ENCODE results near the gene PRICKLE2.

DNA sequence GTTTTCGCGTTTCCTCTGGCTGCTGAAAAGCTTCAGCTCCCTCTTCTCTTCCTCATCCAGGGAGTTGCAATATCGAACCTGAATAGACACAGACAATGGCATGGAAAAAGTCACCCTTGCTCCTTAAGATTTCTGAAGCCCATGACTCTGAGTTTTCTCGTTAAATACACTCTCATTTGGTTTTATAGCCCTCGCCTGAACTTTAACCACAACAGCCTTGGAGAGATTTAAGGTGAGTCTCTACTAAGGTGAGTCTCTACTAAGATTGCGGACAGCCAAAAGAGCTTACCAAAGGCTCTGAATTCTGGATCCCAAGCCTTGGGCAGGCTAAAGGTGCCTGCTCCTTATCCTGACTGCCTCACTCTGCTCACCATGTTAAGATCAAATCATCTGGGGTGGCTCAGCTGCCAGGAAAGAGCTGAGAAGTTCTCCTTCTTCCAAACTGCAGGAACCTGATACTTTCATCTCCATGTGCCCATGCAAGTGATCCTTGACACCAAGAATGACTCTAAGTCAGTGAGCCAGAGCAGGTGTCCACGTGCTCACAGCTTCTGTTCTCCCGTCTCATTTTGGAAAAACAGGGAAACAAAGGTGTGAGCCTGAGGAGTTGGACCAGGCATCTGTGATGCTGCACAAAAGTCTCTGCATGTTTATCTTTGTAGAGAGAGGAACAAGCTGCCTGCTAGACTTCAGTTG lies 65.1 kb downstream of the PRICKLE2 start:
- TF ChIP-seq, protein P1, sequence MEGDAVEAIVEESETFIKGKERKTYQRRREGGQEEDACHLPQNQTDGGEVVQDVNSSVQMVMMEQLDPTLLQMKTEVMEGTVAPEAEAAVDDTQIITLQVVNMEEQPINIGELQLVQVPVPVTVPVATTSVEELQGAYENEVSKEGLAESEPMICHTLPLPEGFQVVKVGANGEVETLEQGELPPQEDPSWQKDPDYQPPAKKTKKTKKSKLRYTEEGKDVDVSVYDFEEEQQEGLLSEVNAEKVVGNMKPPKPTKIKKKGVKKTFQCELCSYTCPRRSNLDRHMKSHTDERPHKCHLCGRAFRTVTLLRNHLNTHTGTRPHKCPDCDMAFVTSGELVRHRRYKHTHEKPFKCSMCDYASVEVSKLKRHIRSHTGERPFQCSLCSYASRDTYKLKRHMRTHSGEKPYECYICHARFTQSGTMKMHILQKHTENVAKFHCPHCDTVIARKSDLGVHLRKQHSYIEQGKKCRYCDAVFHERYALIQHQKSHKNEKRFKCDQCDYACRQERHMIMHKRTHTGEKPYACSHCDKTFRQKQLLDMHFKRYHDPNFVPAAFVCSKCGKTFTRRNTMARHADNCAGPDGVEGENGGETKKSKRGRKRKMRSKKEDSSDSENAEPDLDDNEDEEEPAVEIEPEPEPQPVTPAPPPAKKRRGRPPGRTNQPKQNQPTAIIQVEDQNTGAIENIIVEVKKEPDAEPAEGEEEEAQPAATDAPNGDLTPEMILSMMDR (IDR thresholded peaks at IDR 0.05), result no peak
- TF ChIP-seq POLR2A (IDR thresholded peaks at IDR 0.05), result no peak

All from right lobe of liver (tissue), 4 donors.